ENCODE results near the gene CNTN5.

The CNTN5 gene

GRCh38 chr11:100141201-100141600, 1120.5 kb downstream of the CNTN5 start (continued):
- TF ChIP-seq POU6F1 (CRISPR knock-in tag; IDR thresholded peaks at IDR 0.05; ENCODE audit: borderline replicate concordance, low read depth) (no peak), ZNF70 (CRISPR knock-in tag; IDR thresholded peaks at IDR 0.05) (no peak), PPARA (CRISPR knock-in tag; IDR thresholded peaks at IDR 0.05; ENCODE audit: borderline replicate concordance) (no peak), CSDC2 (CRISPR knock-in tag; IDR thresholded peaks at IDR 0.05) (no peak), BACH2 (CRISPR knock-in tag; IDR thresholded peaks at IDR 0.05; ENCODE audit: borderline replicate concordance) (no peak)

- no peak for TF ChIP-seq ESRRG (CRISPR knock-in tag; IDR thresholded peaks at IDR 0.05)
- TF ChIP-seq ISL1 (CRISPR knock-in tag; IDR thresholded peaks at IDR 0.05) = no peak
- no peak for TF ChIP-seq ARNTL (CRISPR knock-in tag; IDR thresholded peaks at IDR 0.05; ENCODE audit: borderline replicate concordance, low read depth)
- no peak for TF ChIP-seq GLIS3 (CRISPR knock-in tag; IDR thresholded peaks at IDR 0.05)
- ATAC-seq = no peak
These were observed 1131.2 kb downstream of the CNTN5 start for GRCh38 chr11:100151944-100152343.

GRCh38 chr11:100152766-100153165, 1132.0 kb downstream of the CNTN5 start:
- TF ChIP-seq TOX (CRISPR knock-in tag; IDR thresholded peaks at IDR 0.05; ENCODE audit: borderline replicate concordance) (no peak), GLIS3 (CRISPR knock-in tag; IDR thresholded peaks at IDR 0.05) (no peak), ZNF70 (CRISPR knock-in tag; IDR thresholded peaks at IDR 0.05) (no peak), TCF4 (CRISPR knock-in tag; IDR thresholded peaks at IDR 0.05; ENCODE audit: borderline replicate concordance) (no peak), OSR1 (CRISPR knock-in tag; IDR thresholded peaks at IDR 0.05) (no peak), RARB (CRISPR knock-in tag; IDR thresholded peaks at IDR 0.05) (no peak), PATZ1 (CRISPR knock-in tag; IDR thresholded peaks at IDR 0.05; ENCODE audit: borderline replicate concordance) (no peak), TSHZ2 (CRISPR knock-in tag; IDR thresholded peaks at IDR 0.05) (no peak), BACH2 (CRISPR knock-in tag; IDR thresholded peaks at IDR 0.05; ENCODE audit: borderline replicate concordance) (no peak), POU6F1 (CRISPR knock-in tag; IDR thresholded peaks at IDR 0.05; ENCODE audit: borderline replicate concordance, low read depth) (no peak), ARNTL (CRISPR knock-in tag; IDR thresholded peaks at IDR 0.05; ENCODE audit: borderline replicate concordance, low read depth) (no peak), CSRNP3 (CRISPR knock-in tag; IDR thresholded peaks at IDR 0.05) (no peak), PPARA (CRISPR knock-in tag; IDR thresholded peaks at IDR 0.05; ENCODE audit: borderline replicate concordance) (no peak), ZFP3 (CRISPR knock-in tag; IDR thresholded peaks at IDR 0.05) (no peak), ISL1 (CRISPR knock-in tag; IDR thresholded peaks at IDR 0.05) (no peak), SNAI2 (CRISPR knock-in tag; IDR thresholded peaks at IDR 0.05) (no peak), ZNF8 (CRISPR knock-in tag; IDR thresholded peaks at IDR 0.05) (no peak), CSDC2 (CRISPR knock-in tag; IDR thresholded peaks at IDR 0.05) (no peak)
- ATAC-seq = no peak

- no peak for ATAC-seq
- TF ChIP-seq ARNTL (CRISPR knock-in tag; IDR thresholded peaks at IDR 0.05; ENCODE audit: borderline replicate concordance, low read depth) = no peak
These were observed 1142.7 kb downstream of the CNTN5 start for GRCh38 chr11:100163471-100163870.

All from SK-N-SH treated with all-trans-retinoic acid at 6 μM for 48 hours (cell line).